ENCODE results near the gene CTIF. TPM values are rescaled to one million over a fixed set of nuclear protein-coding genes. Genes with fewer than 3 reads are reported as not detected.

Gene CTIF
- total and polyA plus RNA-seq, 4 donors: 10.6 to 26.7 (median 12.3) TPM

DNA sequence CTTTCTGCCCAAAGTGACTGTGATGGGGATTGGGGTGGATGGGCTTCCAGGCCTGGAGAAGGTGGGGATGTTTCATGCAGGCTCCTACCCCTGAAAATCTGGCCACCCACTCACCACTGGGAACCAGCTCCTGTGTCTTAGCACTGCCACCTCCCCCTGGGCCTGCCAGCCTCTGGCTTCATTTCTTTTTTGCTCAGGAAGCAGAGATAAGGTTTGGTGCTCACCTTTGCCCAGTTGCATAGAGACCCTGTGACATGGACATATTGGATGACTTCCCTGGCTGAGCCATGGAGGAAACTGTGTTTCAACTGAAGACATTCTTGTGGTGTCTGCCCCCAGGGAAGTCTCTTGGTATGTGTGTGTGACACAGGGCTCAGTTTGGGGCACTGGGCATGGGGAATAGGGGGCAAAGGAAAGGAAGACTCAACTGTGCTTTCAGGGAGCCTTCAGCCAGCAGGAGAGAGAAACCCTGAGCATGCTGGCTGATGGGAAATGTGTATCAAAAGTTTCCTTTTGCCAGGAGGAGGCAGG lies 16.7 kb downstream of the CTIF start:
- Histone ChIP-seq H3K9ac (ENCODE audit: low read depth in 1 of 2, low read length in 2 of 2) (no peak overlapping the region), H3K4me1 (ENCODE audit: control insufficient read depth in 4 of 4, insufficient read depth in 4 of 4, low read length in 3 of 4) (peaks cover 2 to 31% (median 22%) of the 10 kb centered on the region in 4 donors), H3K36me3 (ENCODE audit: control insufficient read depth in 4 of 4, insufficient read depth in 3 of 4, low read depth in 1 of 4, low read length in 3 of 4) (no peaks in the 10 kb centered on the region), H3K9me3 (ENCODE audit: control insufficient read depth in 4 of 4, low read length in 3 of 4) (no peaks in the 10 kb centered on the region), H3K4me3 (ENCODE audit: low read depth in 1 of 3, low read length in 3 of 3) (no peak overlapping the region), H3K27me3 (ENCODE audit: control insufficient read depth in 4 of 4, insufficient read depth in 4 of 4, low read length in 3 of 4) (no peaks in the 10 kb centered on the region), H3K27ac (ENCODE audit: low read depth in 1 of 2, low read length in 2 of 2) (no peak overlapping the region)
- no peak for TF ChIP-seq GABPA (IDR thresholded peaks at IDR 0.05 in 1 of 2, conservative IDR thresholded peaks at IDR 0.05 in 1 of 2)
- TF ChIP-seq, protein P1, sequence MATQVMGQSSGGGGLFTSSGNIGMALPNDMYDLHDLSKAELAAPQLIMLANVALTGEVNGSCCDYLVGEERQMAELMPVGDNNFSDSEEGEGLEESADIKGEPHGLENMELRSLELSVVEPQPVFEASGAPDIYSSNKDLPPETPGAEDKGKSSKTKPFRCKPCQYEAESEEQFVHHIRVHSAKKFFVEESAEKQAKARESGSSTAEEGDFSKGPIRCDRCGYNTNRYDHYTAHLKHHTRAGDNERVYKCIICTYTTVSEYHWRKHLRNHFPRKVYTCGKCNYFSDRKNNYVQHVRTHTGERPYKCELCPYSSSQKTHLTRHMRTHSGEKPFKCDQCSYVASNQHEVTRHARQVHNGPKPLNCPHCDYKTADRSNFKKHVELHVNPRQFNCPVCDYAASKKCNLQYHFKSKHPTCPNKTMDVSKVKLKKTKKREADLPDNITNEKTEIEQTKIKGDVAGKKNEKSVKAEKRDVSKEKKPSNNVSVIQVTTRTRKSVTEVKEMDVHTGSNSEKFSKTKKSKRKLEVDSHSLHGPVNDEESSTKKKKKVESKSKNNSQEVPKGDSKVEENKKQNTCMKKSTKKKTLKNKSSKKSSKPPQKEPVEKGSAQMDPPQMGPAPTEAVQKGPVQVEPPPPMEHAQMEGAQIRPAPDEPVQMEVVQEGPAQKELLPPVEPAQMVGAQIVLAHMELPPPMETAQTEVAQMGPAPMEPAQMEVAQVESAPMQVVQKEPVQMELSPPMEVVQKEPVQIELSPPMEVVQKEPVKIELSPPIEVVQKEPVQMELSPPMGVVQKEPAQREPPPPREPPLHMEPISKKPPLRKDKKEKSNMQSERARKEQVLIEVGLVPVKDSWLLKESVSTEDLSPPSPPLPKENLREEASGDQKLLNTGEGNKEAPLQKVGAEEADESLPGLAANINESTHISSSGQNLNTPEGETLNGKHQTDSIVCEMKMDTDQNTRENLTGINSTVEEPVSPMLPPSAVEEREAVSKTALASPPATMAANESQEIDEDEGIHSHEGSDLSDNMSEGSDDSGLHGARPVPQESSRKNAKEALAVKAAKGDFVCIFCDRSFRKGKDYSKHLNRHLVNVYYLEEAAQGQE (IDR thresholded peaks at IDR 0.05): no peak
- TF ChIP-seq RXRA (IDR thresholded peaks at IDR 0.05): peak in 1 of 2 donors; percentile 21
- TF ChIP-seq HNF4A (conservative IDR thresholded peaks at IDR 0.05): peak in 1 of 2 donors; percentile 54
- TF ChIP-seq, protein P2, sequence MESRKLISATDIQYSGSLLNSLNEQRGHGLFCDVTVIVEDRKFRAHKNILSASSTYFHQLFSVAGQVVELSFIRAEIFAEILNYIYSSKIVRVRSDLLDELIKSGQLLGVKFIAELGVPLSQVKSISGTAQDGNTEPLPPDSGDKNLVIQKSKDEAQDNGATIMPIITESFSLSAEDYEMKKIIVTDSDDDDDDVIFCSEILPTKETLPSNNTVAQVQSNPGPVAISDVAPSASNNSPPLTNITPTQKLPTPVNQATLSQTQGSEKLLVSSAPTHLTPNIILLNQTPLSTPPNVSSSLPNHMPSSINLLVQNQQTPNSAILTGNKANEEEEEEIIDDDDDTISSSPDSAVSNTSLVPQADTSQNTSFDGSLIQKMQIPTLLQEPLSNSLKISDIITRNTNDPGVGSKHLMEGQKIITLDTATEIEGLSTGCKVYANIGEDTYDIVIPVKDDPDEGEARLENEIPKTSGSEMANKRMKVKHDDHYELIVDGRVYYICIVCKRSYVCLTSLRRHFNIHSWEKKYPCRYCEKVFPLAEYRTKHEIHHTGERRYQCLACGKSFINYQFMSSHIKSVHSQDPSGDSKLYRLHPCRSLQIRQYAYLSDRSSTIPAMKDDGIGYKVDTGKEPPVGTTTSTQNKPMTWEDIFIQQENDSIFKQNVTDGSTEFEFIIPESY (IDR thresholded peaks at IDR 0.05): no peak
- TF ChIP-seq, protein P3, sequence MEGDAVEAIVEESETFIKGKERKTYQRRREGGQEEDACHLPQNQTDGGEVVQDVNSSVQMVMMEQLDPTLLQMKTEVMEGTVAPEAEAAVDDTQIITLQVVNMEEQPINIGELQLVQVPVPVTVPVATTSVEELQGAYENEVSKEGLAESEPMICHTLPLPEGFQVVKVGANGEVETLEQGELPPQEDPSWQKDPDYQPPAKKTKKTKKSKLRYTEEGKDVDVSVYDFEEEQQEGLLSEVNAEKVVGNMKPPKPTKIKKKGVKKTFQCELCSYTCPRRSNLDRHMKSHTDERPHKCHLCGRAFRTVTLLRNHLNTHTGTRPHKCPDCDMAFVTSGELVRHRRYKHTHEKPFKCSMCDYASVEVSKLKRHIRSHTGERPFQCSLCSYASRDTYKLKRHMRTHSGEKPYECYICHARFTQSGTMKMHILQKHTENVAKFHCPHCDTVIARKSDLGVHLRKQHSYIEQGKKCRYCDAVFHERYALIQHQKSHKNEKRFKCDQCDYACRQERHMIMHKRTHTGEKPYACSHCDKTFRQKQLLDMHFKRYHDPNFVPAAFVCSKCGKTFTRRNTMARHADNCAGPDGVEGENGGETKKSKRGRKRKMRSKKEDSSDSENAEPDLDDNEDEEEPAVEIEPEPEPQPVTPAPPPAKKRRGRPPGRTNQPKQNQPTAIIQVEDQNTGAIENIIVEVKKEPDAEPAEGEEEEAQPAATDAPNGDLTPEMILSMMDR (IDR thresholded peaks at IDR 0.05; ENCODE audit: low read depth, low read length, missing input control): no peak
- TF ChIP-seq EGR1 (IDR thresholded peaks at IDR 0.05; ENCODE audit: low read depth in 2 of 2): no peak
- TF ChIP-seq, protein P4, sequence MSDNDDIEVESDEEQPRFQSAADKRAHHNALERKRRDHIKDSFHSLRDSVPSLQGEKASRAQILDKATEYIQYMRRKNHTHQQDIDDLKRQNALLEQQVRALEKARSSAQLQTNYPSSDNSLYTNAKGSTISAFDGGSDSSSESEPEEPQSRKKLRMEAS (IDR thresholded peaks at IDR 0.05): no peak
- TF ChIP-seq JUND (IDR thresholded peaks at IDR 0.05): no peak
- TF ChIP-seq NR2F2 (IDR thresholded peaks at IDR 0.05): no peak
- TF ChIP-seq FOXA1 (IDR thresholded peaks at IDR 0.05): no peak
- no peak for TF ChIP-seq RAD21 (IDR thresholded peaks at IDR 0.05)
- TF ChIP-seq TAF1 (conservative IDR thresholded peaks at IDR 0.05): no peak
- TF ChIP-seq SP1 (IDR thresholded peaks at IDR 0.05): no peak
- no peak for TF ChIP-seq HNF4G (IDR thresholded peaks at IDR 0.05)
- no peak for TF ChIP-seq FOXA2 (IDR thresholded peaks at IDR 0.05)
- TF ChIP-seq, protein P5, sequence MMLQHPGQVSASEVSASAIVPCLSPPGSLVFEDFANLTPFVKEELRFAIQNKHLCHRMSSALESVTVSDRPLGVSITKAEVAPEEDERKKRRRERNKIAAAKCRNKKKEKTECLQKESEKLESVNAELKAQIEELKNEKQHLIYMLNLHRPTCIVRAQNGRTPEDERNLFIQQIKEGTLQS (IDR thresholded peaks at IDR 0.05): no peak
- TF ChIP-seq YY1 (IDR thresholded peaks at IDR 0.05): peak; percentile 56
- no peak for DNase-seq (ENCODE audit: low spot score)

All from liver (tissue), 9 donors.